ENCODE data around the gene NKD2.
"Not testable (repeated sequence)": the region's sequence is repeated elsewhere in the genome, so short reads cannot be mapped to it uniquely, and the experiment has no call there.

Gene NKD2

DNA sequence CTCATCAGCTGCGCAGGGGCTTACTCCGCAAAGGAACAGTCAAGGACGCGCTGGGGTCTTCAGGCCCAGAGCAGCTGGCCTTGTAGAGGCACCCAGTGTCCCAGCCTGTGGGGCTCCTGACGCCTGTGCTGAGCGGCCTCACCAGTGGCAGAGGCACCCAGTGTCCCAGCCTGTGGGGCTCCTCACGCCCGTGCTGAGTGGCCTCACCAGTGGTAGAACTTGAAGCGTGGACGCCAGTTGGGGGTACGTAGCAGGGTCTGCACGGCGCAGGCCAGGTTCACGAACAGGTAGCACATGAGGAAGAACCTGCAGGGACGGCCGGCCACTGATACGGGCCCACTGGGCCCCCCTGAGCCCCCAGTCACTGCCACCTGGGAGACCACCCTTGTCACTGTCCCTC is 67.3 kb downstream of the NKD2 start:
- no peak for DNase-seq

- no peak for DNase-seq
These were observed 67.8 kb downstream of the NKD2 start for GRCh38 chr5:1076406-1076805.

- DNase-seq, result no peak
These were observed 68.4 kb downstream of the NKD2 start for GRCh38 chr5:1077026-1077425.

DNA sequence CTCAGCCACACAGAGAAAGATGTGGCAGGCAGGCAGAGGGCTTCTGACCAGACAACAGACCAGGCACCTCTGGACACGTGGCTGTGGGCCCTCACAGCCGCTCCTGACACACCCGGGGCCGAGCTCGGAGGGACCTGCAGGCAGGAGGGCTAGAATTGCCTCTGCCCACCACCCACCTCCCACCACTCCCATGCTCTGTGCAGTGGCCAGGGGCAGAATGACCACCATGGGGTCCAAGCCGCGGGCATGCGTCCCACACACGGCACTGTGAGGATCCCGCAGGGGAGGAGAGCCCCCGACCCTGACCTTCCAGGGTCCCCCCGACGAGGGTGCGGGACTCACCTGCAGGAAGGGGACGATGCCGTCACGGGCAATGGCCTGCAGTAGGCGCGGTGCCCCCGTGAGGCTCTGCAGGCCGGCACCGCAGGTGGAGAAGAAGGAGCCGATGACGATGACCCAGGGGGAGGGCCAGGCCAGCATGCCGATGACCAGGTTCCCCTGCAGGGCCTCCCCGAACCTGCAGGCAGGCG is 69.0 kb downstream of the NKD2 start:
- DNase-seq, result no peak

DNA sequence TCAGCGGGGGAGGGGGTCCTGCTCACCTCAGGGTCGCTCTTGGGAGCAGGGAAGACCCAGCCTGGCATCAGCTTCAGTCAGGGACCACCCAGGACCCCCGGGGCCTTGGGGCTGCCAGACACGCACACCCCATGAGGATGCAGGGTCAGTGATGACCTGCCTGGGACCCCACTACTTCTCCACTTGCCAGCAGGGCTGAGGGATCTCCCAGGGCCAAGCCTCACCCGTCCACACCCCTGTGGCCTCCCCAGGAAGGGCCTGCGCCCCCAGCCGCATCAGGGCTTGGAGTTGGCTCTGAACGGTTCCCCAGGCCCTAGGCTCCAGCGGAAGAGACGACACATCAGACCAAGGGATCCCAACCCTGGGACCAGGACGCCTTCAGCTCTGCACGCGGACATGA is 69.6 kb downstream of the NKD2 start:
- DNase-seq, result no peak

- no peak for DNase-seq
These were observed 70.2 kb downstream of the NKD2 start for GRCh38 chr5:1078851-1079250.

- no peak for DNase-seq
These were observed 70.9 kb downstream of the NKD2 start for GRCh38 chr5:1079486-1079885.

DNA sequence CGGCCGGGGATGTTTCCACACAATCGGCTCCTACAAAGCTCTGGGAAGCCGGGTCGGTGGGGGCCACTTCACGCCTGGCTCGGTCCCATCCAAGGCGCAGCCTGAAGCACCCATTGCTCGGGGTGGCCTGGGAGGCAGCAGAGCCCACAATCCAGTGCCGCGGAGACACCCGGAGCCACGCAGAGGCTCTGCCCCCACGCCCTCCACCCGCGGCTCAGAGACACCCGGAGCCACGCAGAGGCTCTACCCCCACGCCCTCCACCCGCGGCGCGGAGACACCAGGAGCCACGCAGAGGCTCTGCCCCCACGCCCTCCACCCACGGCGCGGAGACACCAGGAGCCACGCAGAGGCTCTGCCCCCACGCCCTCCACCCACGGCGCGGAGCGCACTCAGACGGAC is 71.4 kb downstream of the NKD2 start:
- no peak for DNase-seq

DNA sequence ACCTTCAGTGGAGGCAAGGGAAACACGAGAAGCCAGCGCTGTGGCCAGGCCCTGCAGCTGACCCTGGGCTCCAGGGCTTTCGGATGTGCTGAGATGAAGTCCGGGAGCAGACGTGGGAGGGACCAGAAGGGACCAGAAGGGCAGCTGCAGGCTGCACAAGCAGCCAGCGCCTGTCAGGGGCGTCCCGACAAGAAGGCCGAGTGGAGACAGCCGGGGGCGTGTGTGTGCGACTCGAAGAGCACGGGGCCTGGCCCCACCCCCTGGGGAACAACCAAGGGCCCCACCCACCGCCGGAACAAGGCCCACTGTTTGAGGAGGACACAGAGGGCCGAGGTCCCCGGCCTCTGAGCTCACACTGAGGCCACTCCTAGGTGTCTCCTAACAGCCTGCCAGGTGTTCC is 71.8 kb downstream of the NKD2 start:
- DNase-seq, result no peak

DNA sequence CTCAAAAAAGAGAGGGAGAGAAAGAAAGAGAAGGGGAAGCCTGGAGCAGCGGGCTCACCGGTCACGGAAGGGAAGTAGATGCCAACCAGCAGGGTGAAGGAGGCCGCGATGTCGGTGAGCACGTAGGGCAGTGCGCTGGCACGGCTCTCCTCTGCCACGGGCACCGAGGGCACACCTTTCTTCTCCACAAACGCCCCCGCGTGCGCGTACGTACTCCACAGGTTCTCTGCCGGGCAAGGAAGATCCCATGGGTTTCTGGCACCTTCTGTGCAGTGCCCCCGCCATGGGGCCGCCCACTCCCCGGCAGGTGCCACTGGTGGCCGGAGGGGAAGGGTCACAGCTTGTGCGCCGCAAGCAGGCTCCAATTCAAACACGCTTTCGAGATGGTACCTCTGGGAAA is 72.9 kb downstream of the NKD2 start:
- DNase-seq, result no peak

GRCh38 chr5:1083026-1083425 is 74.4 kb downstream of the NKD2 start:
- not testable (repeated sequence) for DNase-seq

DNA sequence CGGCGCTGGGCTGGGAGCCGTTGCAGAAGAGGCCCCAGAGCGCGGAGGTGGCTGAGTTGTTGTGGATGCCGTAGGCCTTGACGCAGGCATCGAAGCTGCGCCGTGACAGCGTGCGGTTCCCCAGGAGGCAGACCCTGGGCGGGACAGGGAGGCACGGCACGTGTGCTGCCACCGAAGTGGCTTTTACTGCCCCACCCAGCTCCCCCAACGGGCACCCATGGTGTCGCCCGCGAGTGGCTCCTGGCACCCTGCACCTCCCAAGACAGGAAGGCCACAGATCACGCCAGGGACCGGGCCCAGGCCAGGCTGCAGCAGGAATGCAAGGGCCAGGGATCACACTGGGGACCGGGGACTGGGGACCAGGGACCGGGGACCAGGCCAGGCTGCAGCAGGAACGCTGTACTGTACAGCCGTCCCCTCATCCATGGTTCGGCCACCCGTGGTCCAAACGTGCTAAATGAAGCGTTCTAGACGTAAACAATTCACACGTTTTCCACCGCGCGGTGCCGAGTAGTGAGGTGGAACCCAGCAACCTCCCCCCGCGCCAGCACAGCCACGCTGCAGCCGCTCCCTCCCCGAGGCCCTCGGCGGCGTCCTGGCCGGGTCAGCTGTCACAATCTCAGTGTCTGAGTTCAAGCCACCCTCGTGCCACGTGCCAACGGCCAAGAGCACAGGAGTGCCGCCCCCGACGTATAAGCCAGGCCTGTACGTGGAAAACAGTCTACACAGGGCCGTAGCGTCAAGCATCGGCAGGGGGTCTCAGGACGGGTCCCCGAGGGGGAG is 75.4 kb downstream of the NKD2 start:
- DNase-seq, result no peak

GRCh38 chr5:1085391-1085790 is 76.8 kb downstream of the NKD2 start:
- DNase-seq, result no peak

DNA sequence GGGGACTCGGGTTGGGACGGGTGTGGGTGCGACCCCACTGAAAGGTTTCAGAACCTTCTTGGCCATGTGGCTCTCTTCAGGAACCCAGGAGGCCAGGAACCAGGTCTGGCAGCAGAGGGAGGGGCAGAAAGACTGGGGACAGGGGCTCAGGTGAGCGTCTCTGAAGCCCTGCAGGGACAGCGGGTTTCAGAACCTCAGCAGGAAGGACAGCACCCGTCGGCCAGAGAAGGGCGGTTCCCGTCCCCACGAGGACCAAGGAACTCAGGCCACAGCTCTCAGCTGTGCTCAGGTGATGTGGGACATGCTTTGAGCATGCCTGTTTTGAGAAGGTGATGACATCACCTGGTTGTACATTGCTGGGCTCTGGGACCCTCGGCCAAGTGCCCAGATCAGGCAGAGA is 77.5 kb downstream of the NKD2 start:
- no peak for DNase-seq

GRCh38 chr5:1086871-1087270 is 78.3 kb downstream of the NKD2 start:
- DNase-seq, result no peak

DNA sequence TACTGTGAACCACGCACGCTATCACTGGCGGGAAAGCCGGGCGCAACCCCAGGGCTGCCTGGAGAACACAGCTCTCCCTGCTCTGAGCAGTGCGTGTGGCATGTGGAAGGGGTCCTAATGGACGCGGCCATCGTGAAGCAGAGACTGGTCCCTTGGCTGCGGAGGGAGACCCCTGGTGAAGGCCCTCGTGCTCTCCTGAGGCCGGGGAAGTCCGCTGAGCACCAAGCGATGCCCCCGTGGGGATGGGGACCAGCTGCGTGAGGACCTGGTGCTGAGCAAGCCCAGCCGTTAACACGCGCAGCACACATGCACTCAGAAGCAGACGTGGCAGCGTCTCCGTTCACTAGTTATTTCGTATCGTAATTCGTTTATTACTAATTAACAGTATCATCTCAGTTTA is 78.8 kb downstream of the NKD2 start:
- no peak for DNase-seq

DNA sequence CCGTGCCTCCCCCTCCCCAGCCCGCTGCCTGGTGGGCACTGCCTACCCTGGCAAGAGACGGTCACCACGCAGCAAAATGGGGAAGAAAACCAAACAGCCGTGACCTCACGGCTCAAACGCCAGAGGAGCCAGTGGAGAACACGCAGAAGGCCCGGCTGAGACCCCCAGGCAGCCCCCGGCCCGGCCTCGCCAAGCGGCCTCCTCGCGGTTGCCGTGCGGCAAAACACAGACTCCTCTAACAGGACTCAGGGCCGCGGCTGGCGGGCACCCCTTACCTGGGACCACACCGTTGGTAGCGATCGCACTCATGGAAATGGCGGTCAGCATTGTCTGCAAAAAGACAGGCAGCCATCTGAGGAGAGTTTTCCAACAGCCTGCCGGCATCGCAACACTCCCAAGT is 79.4 kb downstream of the NKD2 start:
- no peak for DNase-seq

Data from NK-92 treated with Interleukin-12 subunit alpha and Interleukin-12 subunit beta, amount 100 ng/mL, for 24 hours (cell line).